GM19240 (cell line): ENCODE measurements around the gene ABTB2.
"Not testable (repeated sequence)": the region's sequence is repeated elsewhere in the genome, so short reads cannot be mapped to it uniquely, and the experiment has no call there.

Source experiments
- DNase-seq: peaks from one replicate; pipeline ENCODE4 v3.0.0; 2011; ENCODE audit warnings: low spot score; ENCODE audit not compliant: insufficient read length

Gene ABTB2

DNA sequence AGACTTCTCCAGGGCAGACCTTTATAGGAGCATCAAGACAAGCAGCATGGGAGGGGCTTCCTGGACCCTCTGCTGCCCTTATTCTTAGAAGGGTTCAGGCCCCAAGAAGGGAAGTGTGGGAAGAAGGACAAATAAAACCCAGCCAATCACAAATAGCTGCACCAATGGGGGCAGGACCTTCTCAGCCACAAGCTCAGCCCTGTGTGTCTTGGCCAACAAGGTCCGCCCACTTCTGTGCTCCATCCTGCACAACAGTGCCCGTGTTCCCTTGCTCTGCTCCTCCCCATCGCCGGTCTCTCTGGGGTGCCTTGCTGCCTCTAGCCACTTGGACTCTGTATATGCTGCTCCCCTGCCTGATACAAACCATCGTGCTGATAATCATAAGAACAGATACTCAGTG, 166.2 kb downstream of the ABTB2 start:
- no peak for DNase-seq

DNA sequence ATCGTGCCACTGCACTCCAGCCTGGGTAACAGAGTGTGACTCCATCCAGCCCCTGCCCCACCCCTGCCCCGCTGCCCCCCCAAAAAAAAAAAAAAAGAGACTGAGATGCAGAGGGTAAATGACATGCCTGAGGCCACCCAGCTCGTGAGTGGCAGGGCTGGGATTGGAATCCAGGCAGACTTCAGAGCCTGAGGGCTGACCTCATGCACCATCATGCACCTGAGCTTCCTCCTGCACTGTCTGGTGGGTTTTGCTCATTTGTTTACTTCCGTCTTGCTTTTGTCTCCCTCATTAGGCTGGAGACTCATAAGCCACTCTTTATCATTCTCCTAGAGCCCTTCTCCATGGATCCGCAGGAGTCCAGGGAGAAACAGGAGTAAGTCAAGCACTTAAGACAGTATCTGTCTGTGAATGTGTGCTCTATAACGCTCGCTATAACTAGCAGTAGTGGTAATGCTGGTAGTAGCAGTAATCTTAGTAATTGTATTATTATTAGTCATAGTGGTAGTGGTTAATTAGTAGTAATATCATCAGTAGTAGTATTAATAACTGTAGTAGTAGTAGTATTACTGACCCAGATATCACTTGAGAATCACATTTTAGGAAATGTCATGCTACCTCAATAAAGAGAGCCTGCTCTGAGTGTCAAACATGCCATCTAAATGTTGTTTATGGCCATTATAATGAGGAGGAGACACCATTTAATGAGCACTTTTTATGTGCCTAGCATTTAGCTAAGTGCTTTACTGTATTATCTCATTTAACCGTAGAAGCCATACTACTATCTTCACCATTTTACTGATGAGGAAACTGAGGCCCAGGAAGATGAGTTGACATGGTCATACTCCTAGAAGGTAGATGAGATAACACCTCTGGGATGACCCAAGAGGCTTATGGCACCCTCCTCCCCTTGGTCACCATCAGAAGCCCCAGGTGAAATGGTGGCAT, 167.3 kb downstream of the ABTB2 start:
- no peak for DNase-seq

DNA sequence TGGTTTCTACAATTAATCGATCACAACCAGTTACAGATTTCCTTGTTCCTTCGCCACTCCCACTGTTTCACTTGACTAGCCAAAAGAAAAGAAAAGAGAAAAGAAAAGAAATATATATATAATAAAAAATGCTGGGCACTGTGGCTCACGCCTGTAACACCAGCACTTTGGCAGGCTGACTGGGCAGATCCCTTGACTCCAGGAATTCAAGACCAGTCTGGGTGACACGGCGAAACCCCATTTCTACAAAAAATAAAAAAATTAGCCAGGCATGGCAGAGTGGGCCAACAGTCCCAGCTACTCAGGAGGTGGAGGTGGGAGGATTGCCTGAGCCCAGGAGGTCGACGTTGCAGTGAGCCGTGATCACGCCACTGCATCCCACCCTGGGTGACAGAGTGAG, 168.6 kb downstream of the ABTB2 start:
- no peak for DNase-seq

DNA sequence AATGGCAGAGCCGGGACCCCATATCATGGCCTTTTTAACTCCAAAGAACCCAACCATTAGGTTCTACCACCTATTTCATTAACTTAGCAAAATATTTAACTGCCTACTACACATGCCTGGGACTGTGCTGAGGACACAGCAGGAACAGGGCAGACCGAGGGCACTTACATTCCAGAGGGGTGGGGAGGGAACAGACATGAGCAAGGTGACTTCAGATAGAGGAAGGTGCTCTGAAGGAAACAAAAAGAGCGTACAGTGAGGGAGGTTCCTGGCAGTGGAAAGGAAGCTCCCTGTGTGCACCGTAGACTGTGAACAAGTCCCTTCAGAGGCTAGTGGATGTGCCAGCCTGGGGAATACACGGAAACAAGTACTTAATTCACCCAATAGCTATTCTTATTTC, 169.6 kb downstream of the ABTB2 start:
- no peak for DNase-seq

DNA sequence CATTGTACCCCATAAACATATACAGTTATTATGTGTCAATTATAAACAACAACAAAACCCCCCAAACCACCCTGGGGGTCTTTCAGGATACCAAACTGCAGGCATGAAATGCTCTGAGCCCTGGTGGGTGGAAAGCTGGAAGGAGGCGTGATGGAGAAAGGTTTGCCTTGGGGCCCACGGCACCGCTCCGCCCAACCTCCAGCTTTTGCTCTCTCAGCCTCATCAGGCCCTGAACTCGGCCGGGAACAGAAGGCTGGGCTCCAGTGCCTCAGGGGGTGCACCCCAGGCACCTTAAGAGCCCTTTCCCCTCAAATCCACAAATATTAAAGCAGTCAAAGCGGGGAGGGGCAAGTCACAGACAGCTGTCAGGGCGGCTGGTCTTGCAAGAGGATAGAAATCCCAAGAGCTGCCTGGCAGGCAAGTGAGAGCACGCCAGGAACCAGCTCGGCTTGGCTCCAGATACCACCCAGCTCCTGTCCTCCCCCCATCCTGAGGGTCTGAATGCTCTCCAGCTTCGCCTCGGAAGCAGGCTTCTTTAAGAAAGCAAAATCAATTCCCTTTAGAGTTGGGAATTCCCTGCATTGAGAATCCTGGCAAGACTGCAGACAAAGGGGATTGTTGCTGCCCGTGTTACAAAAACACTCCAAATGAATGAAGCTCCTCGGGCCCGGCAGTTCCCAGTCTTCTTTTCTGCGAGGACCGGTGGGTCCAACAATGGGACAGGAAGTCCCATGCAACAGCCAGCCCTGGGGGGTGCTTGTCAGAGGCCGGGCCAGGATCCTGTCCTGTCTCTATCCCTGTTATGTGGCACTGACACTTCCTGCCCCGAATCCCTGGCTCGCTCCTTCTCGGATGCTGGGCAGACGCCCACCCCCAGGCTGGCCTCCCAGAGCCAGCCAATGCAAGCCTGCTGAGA, 171.6 kb downstream of the ABTB2 start:
- DNase-seq = no peak

DNA sequence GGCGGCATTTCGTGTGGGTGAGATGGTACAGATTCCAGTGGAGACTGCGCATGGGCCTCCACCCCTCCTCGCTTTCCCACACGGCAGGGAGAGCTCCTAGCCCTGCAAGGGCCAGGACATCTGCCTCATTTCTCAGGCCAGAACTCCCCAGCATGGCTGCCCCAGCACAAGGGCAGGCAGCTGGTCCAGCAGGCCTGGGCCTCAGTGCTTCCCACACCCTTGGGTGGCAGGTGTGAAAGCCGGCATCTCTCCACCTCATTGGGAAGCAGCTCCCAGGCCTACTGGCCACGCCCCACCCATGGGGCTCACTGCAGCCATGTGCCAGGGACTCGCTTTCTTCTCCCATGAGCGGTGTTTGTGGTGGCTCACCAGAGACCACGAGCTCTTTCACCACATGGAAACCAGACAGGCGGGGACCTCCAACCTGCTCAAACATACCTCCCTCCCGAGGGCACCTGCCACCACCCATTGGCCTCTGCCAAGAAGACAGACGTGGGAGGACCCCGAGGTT, 173.2 kb downstream of the ABTB2 start:
- no peak for DNase-seq

DNA sequence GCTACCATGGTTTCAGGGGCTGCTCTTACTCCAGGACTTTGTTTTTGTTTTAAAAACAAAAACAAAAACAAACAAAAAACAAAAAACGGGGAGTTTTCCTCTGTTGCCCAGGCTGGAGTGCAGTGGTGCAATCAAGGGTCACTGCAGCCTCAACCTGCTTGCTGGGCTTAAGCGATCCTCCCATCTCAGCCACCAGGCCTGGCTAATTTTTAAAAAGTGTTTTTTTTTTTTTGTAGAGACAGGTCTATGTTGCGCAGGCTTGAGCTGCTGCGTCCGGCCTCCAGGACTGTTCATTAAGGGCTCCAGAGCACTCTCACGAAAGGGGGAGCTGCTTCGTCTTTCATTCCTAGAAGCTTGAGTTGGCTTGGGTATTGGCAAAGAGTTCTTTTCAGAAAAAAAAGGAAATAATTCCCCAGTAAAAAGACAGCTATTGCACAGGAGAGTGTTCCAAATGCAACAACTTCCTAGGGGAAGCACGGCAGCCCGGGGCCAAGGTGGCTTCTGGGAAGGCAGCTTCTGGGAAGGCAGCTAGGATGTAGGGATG, 173.9 kb downstream of the ABTB2 start:
- no peak for DNase-seq

DNA sequence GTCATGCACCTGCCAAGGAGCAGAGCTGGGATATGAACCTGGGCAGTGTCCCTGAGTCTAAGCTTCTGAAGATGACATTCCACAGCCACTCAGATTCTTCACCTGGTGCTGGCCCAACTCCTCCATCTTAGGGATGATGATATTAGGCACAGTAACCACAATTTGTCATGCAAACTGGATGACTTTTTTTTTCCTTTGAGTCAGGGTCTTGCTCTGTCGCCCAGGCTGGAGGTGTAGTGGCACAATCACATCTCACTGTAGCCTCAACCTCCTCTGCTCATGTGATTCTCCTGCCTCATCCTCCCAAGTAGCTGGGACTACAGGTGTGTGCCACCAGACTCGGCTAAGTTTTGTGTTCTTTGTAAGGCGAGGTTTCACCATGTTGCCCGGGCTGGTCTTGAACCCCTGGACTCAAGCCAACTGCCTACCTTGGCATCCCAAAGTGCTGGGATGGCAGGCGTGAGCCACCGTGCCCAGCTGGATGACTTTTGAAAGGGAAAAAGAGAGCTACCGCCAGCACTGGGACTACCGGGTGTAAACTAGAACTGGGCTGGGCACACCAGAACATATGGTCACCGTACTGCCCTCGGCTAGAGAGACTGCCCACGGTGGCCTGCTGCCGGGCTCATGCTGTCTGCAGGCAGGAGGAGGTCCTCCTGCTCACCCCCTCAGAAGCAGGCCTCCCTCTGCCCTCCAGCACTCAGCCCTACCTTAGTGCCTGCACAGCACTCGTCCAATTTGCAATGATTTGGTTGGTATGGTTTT, 174.7 kb downstream of the ABTB2 start:
- no peak for DNase-seq

DNA sequence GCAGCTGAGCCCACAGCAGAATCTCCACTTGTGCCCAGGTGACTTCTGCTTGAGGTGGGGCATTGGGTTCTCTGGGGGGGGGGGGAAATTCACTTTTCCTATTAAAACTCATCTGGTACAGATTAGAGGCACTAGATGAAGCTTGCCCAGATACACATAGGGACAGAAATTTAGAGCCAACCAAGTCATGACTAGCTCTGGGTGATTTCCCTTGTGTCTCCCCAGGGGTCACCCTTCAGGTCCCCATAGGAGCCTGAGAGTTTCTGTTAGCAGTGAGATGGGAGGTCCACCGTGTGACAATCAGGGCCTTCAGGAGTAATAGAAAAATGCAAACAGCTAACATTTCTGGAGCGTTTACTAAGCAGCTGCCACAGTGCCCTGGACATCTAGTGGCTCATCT, 175.4 kb downstream of the ABTB2 start:
- DNase-seq = no peak

DNA sequence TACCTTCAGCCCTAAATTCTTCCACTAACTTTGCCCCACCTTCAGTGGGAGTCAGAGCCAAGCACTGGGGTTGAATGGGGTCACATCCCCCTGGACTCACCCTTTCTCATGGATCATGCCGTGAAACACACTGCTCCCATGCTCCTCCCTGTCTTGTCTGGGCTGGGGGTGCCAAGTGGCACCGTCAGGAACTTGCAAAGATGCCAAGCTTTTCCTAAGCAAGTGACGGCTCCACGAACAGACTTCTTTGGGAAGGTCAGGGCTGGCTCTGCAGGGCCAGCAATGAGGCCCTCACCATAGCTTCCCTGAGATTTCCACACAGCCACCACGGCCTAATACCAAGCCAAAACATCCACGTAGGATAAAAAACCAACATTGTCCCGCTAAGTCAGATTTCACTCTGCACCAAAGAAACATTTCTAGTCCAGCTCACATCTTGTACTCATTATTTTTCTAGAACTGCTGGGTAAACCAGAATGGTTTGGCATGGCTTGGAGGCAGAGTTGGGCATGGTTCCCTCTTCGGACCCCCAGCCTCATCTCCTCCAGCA, 175.9 kb downstream of the ABTB2 start:
- no peak for DNase-seq

DNA sequence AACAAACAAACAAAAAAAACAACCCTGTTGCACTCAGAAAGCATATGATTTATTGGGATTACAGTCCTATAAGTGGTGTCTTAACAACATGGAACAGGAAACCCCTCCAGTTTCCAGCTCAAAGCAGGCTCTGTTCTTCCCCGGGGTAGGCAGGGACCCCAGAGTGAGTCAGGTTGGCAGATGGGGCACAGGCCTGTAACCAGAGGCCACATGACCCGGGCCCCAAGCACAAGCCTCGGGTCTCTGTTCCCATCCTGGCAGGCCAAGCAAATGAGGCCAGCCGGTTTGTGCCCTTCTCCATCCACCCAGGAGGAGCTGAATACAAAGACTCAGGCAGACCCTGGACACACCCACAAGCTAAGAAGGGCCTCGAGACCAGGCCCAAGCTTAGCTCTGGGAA, 176.6 kb downstream of the ABTB2 start:
- DNase-seq = no peak

DNA sequence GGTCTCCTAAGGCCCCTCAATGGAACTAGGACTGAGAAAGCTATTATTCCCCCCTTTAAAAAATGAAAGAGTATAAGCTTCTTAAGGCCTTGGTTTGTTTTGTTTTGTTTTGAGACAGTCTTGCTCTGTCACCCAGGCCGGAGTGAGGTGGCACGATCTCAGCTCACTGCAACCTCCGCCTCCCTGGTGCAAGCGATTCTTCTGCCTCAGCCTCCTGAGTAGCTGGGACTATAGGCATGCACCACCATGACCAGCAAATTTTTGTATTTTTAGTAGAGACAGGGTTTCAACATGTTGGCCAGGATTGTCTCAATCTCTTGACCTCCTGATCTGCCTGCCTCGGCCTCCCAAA, 177.0 kb downstream of the ABTB2 start:
- not testable (repeated sequence) for DNase-seq

DNA sequence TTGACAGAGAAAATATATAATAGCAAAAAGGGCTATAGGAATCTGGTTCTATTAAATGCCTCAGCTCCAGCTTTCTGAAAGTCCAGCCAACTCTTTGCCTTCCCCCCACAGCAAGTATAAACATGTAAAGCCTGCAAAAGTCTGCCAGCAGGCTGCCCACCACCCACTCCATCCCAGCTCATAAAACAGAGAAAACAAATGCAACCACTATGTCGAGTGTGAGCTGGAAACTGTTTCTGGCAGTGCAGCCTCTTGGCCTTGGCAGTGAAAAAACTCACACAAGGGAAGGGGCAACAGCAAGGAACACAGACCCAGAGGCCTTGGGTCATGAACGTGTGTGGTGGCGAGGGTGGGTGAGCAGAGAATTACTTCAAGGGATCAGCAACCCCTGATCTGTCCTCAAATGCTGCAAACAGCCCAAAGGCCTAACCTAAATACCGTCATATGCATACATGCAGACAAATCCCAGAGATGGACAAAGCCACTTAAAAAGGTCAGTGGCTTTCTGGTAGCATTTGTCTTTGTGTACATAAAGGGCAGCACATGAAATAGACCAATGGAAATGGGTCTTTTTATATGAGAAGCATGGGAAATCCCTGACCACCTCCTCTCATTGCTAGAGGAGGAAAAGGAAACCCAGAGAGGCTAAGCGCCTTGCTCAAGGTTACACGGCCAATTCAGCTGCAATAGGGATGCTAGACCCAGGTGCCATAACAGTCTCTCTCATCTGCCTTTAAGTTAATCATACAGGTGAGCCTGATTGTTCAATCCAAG, 177.6 kb downstream of the ABTB2 start:
- DNase-seq = no peak

DNA sequence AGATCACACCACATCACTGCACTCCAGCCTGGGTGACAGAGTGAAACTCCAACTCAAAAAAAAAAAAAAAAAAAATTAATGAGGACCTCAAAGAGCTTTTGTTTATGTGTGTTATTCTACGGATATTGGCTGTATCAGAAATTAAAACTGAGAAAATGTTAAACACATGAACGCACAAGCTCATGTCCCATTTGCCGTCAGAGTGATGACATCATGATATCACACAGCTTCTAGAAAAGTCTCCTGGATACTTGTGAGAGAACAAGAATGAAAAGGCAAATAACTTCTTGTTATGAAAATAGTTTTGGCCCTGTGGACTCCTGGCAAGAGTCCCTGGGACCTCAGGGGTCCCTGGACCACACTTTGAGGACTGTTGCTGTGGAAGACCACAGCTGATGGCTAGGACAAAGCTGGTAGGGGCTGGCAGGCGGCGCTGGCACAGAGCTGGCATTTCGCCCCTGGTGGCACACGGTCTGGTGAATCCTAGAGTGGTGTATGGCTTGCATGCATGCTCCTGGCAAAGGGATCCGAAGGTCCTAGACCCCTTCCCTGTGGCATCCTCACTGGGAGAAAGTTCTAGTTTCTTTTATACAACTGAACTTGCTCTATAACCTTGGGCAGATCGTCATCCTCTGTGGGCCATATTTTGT, 178.7 kb downstream of the ABTB2 start:
- DNase-seq = no peak

DNA sequence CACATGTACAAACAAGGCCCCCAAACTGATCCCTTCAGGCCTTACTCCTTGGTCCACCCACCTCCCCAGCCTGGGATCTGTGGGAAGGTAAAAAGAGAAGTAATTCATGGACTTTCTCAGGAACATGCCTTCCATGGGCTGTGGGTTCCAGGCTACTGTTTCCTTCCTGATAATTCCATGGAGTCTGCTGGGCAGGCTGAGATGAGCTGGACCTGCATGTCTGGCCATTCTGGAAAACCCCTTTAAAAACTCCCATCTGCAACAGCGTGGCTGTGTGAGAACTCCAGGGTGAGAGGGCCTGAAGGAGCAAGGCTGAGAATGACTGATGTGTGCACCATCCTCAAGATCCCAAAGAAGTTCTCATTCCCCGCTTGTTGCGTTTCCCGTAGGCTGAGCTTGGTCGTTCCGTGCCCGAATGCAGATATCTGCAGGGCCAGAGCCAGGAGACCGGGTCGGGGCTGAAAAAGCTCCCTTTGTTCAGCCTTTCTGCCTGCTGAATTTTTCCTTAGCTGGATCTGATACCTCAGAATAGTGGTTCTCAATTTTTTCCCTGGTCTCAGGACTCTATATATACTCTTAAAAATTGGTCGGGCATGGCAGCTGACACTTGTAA, 179.5 kb downstream of the ABTB2 start:
- no peak for DNase-seq

DNA sequence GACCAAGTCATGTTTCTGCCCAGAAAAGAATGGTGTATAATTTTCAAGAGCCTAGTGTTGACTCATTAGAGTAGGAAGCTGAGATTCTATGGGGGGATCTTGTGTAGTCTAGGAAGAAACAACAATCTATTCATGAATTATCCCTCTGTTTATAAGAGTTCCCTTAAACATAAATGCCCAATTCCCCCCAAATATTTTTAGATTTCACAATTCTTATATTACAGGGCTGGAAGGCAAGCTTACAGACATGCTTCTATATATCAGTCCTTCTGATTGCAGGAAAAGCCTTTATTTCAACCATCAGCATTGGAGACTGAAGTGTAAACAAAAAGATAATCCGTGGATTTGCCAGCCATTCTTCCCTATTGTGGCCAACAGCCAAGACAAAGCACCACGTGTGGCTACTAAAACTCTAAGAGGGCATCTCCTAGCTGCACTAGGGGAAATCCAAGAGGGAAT, 181.0 kb downstream of the ABTB2 start:
- DNase-seq = no peak

DNA sequence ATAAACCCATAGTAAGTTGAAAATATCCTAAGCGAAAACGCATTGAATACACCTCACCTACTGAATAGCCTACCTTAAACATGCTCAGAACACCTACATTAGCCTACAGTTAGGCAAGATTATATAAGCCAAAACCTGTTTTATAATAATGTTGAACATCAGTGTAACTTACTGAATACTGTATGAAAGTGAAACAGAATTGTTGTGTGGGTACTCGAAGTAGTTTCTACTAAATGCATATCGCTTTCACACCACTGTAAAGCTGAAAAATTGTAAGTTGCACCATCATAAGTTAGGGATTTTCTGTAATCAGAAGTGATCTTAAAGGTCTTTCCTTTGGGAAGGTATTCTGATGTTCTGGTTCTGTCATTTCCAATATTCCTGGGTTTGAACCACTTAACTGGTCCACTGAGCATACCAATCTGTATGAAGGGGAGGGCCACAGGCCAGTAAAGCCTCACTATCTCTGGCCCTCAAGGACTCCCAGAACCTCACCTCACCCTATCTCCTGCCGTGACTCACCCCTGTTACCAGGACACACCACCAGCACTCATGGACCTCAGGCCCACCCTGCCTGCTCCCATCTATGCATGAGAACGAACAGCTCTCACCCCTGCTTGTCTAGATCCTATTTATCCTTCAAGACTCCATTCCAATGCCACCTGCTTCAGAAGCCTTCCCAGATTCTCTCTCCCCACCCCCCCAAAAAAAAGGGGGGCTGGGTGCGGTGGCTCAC, 182.4 kb downstream of the ABTB2 start:
- no peak for DNase-seq

DNA sequence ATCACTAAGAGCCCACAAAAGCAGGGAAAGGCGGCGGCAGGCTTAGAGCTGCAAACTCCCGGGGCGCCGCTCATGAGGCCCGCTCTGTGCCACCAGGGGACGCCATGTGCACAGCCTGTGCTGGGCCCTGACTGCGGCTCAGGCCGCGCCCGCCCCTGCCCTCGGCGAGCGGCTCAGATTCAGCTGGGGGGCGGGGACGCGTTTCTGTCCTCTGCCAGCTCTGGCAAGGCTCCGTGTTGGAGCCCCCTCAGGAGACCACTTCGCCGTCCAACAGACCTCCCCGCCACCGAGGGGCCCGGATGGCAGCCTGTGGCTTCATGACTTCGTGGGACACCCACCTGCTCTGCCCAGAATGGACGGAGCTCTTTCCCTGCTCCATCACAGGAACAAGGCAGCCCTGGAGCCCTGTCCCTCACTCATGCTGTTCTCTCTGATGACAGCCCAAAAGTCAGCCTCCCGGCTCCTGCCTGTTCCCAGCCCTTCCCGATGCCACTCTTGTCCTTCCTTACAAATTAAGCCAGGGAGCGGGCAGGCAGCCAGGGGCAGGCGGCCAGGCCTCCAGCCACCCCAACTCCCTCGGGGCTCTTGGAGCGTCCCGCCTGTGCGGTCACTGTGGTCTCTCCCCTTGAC, 183.3 kb downstream of the ABTB2 start:
- DNase-seq = peak; percentile 88
